ENCODE results near the gene CORO2B. TPM values are rescaled to one million over a fixed set of nuclear protein-coding genes. Genes with fewer than 3 reads are reported as not detected.

CORO2B gene
- total RNA-seq, 4 donors from 2014 or later: 0.80 to 4.5 (median 2.3) TPM

DNA sequence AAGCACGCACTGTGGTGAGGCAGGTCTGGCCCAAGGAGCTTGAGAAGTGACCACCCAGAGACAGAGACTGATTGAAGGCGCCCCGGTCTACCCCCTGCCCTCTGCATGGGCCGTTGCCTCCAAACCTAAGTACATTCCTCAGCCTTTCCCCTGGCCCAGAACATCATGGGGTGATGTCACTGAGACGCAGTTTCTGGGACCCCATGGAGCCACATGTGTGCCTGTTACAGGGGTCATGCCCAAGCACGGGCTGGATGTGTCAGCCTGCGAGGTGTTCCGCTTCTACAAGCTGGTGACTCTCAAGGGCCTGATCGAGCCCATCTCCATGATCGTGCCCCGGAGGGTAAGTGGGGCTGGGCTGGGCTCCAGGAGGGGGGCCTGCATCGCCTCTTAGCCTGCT lies 139.7 kb downstream of the CORO2B start:
- TF ChIP-seq CTCF (IDR thresholded peaks at IDR 0.05): no peak
- TF ChIP-seq POLR2A (IDR thresholded peaks at IDR 0.05): no peak
- no peak overlapping the region for H3K4me3 ChIP-seq (ENCODE audit: low read depth, poor library complexity, severe bottlenecking)
- DNase-seq (ENCODE audit: low spot score in 2 of 2): no peak
- intact Hi-C loops (cut with DNase I; ENCODE audit: low total_unique reads): no loop called here
- 95 to 96% methylated on average over 12 of the region's 12 CpGs for WGBS, 2 donors

DNA sequence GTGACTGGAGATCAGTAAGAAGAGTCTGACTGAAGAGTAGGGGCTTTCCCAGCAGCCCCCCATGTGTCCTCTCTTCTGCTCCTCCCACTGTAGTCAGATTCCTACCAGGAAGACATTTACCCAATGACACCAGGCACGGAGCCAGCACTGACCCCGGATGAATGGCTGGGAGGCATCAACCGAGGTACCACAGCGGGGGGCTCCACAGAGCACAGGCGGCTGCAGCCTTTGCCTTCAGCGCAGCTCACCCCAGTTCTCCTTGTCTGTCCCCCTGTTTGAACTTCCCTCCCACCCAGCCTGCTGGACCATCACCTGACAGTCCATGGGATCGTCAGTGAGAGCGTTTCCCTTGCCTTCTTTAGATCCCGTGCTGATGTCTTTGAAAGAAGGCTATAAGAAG lies 140.3 kb downstream of the CORO2B start:
- 86 to 90% methylated on average over 9 of the region's 9 CpGs for WGBS, 2 donors
- no peak overlapping the region for H3K4me3 ChIP-seq (ENCODE audit: low read depth, poor library complexity, severe bottlenecking)
- no peak for DNase-seq (ENCODE audit: low spot score in 2 of 2)

GRCh38 chr15:68719672-68720071 lies 140.9 kb downstream of the CORO2B start:
- intact Hi-C loops (cut with DNase I; ENCODE audit: low total_unique reads): no loop called here
- WGBS, 2 donors: 41 to 64% methylated on average over 10 of the region's 10 CpGs
- no peak for TF ChIP-seq POLR2A (IDR thresholded peaks at IDR 0.05)
- no peak for TF ChIP-seq CTCF (IDR thresholded peaks at IDR 0.05)
- no peak overlapping the region for H3K4me3 ChIP-seq (ENCODE audit: low read depth, poor library complexity, severe bottlenecking)
- no peak for DNase-seq (ENCODE audit: low spot score in 2 of 2)

More for the DNA sequence above, 140.3 kb downstream of the CORO2B start:
- intact Hi-C loops (cut with DNase I; ENCODE audit: low total_unique reads): no loop called here
- TF ChIP-seq POLR2A (IDR thresholded peaks at IDR 0.05) (no peak), CTCF (IDR thresholded peaks at IDR 0.05) (no peak)

- intact Hi-C loops (cut with DNase I; ENCODE audit: low total_unique reads): no loop called here
- TF ChIP-seq CTCF (IDR thresholded peaks at IDR 0.05) (no peak), POLR2A (IDR thresholded peaks at IDR 0.05) (no peak)
- H3K4me3 ChIP-seq (ENCODE audit: low read depth, poor library complexity, severe bottlenecking): no peak overlapping the region
- 94 to 95% methylated on average over 5 of the region's 5 CpGs for WGBS, 2 donors
- no peak for DNase-seq (ENCODE audit: low spot score in 2 of 2)
These were observed 143.1 kb downstream of the CORO2B start for GRCh38 chr15:68721886-68722285.

DNA sequence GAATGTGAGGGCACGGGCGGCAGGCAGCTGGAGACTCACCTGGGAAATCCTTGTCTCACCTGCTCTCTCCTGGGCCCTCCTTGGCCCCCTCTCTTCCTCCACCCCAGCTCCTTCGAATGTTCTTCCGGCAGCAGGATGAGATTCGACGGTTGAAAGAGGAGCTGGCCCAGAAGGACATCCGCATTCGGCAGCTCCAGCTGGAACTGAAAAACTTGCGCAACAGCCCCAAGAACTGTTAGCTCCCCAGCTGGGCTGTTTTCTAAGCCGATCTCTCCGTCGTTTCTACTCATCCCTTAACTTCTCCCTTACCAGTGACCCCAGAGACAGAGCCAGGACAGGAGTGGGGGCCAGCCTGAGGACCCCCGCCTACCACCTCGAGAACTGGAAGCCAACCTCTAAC lies 146.9 kb downstream of the CORO2B start:
- no peak overlapping the region for H3K4me3 ChIP-seq (ENCODE audit: low read depth, poor library complexity, severe bottlenecking)
- peak in 1 of 2 donors; percentile 52 for DNase-seq (ENCODE audit: low spot score in 2 of 2)
- intact Hi-C loops (cut with DNase I; ENCODE audit: low total_unique reads): no loop called here
- TF ChIP-seq CTCF (IDR thresholded peaks at IDR 0.05): no peak
- no peak for TF ChIP-seq POLR2A (IDR thresholded peaks at IDR 0.05)
- WGBS, 2 donors: 42 to 44% methylated on average over 14 of the region's 14 CpGs

- no peak overlapping the region for H3K4me3 ChIP-seq (ENCODE audit: low read depth, poor library complexity, severe bottlenecking)
- no peak for DNase-seq (ENCODE audit: low spot score in 2 of 2)
- intact Hi-C loops (cut with DNase I; ENCODE audit: low total_unique reads): no loop called here
- TF ChIP-seq POLR2A (IDR thresholded peaks at IDR 0.05) (no peak), CTCF (IDR thresholded peaks at IDR 0.05) (no peak)
- 94 to 96% methylated on average over 8 to 9 of the region's 9 CpGs for WGBS, 2 donors
These were observed 147.5 kb downstream of the CORO2B start for GRCh38 chr15:68726246-68726645.
